Measurements from ENCODE around the gene DBT.

DNA sequence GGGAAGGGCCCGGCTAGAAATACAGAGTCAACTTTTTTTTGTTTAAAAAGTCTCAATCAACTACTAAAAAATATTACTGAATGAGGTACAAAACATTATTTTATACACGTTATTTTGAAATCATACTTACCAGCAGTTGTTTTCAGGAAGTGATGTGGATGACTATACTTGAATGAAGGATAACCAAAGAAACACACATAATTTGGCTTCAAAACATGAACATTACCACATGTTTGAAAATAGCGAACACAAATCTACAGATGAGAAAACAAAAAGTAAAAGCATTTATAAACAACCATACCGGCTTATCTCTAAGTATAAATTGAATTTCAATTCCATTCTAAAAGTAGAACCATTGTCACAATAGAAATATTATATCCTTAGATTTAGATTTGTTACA is 9.0 kb downstream of the DBT start:
- TF ChIP-seq POLR2AphosphoS5 (IDR thresholded peaks at IDR 0.05; ENCODE audit: low read depth, low read length), result no peak
- TF ChIP-seq CTCF (IDR thresholded peaks at IDR 0.05 in 2 of 3, conservative IDR thresholded peaks at IDR 0.05 in 1 of 3; ENCODE audit: borderline replicate concordance in 1 of 3, insufficient read depth in 1 of 3, low read depth in 2 of 3, low read length in 2 of 3), result no peak
- no peak for TF ChIP-seq ZBTB33 (IDR thresholded peaks at IDR 0.05; ENCODE audit: extremely low read depth, insufficient replicate concordance, low read length)
- no peak for TF ChIP-seq POLR2A (IDR thresholded peaks at IDR 0.05; ENCODE audit: borderline replicate concordance, extremely low read depth, insufficient read depth, insufficient read length)
- no peak for TF ChIP-seq TCF7L2 (IDR thresholded peaks at IDR 0.05; ENCODE audit: borderline replicate concordance, extremely low read depth, insufficient read depth, insufficient read length)
- TF ChIP-seq EZH2 (IDR thresholded peaks at IDR 0.05), result no peak
- no peak for TF ChIP-seq ZNF274 (IDR thresholded peaks at IDR 0.05; ENCODE audit: low read depth, low read length)

Measured in HCT116 (cell line).